Astrocyte of the cerebellum (primary cell): ENCODE results near the gene SRRM5.

ENCODE experiments used
- DNase-seq: peaks from one replicate; pipeline ENCODE4 v3.0.0-alpha.2; 2011; ENCODE audit warnings: low read depth
- H3K4me3 ChIP-seq: 2 replicates; pipeline ENCODE4 v1.5.1; 2011; ENCODE audit warnings: mild to moderate bottlenecking, low read depth, low read length, moderate library complexity
- CTCF ChIP-seq: IDR thresholded peaks from 2 replicates; pipeline ENCODE4 v1.5.1; 2012; ENCODE audit warnings: low read length, low read depth, moderate library complexity, mild to moderate bottlenecking; ENCODE audit errors: missing control alignments
- in situ Hi-C: cut with HindIII; loops from 2 replicates; pipeline ENCODE4 v1.10.0; 2017; ENCODE audit warnings: low sequenced_read_pairs

Gene SRRM5

DNA sequence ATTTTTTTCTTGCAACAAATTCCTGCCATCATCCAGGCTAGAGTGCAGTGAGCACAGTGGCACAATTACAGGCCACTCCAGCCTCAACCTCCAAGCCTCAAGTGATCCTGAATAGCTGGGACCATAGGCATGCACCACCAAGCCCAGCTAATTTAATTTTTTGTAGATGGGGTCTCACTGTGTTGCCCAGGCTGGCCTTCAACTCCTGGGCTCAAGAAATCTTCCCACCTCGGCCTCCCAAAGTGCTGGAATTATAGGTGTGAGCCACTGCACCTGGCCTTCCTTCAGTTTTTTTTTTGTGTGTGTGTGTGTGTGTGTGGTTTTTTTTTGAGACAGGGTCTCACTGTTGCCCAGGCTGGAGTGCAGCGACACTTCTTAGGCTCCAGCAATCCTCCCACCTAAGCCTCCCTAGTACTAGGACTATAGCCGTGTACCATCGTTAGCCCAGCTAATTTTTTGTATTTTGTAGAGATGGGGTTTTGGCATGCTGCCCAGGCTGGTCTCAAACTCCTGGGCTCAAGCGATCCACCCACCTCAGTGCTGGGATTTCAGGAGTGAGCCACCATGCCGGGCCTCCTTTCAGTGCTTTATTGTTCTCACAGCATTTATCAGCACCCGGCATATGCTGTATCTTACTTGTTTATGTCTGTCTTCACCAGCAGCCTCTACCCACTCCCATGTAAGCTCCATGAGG lies 5.9 kb upstream of the SRRM5 start:
- no peak for DNase-seq
- in situ Hi-C loops = no loop called here
- TF ChIP-seq CTCF = no peak
- H3K4me3 ChIP-seq = no peak overlapping the region

DNA sequence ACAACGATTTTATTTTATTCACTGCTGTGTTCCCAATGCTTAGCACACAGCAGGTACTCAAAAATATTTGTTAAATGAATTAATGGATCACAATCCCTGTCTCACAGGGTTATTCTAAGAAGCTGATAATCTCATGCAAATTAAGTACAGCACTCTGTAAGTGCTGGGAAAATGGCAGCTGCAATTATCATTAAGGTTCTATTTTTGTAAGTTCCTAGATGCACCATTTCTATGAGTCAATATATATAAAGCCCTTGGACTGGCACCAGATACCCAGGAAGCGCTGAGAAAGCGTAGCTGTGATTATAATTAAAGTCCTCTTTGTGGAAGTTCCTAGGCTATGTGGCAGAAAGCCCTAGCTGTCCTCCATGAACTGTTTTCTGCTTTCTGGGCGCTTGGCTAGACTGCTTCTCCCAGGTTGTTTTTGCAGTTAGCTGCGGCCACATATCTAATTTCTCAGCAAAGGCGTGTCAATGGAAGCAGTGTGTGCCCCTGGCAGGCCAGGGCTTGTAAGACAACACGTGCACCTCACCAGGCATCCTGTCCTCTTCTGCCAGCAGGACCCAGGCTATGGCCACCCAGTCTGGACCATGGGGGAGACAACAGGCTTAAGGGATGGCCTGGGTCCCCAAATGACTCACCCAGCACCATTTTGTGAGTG lies 5.2 kb upstream of the SRRM5 start:
- no peak for DNase-seq
- H3K4me3 ChIP-seq = no peak overlapping the region
- no peak for TF ChIP-seq CTCF
- in situ Hi-C loops = no loop called here

GRCh38 chr19:43607238-43608205 lies 4.4 kb upstream of the SRRM5 start:
- no peak for DNase-seq
- in situ Hi-C loops = no loop called here
- no peak for TF ChIP-seq CTCF
- H3K4me3 ChIP-seq = no peak overlapping the region

DNA sequence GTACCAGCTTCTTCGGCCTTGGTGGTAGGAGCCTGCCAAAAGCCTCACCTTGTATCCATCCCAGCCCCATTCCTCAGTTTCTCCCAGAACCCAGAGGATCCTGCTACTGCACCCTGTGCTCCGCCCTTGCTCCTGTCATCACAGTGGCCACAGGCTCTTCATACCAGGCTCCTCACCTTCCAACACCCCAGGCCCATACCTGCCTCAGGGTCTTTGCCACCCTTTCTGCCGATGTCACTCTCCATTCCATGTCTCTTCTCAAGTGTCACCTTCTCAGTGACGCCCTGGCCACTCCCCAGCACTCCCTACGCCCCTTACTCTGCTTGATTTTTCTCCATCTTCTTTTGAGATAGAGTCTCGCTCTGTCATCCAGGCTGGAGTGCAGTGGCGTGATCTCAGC lies 2.0 kb upstream of the SRRM5 start:
- in situ Hi-C loops = no loop called here
- no peak for DNase-seq
- H3K4me3 ChIP-seq = no peak overlapping the region
- TF ChIP-seq CTCF = no peak

GRCh38 chr19:43610493-43610892 lies 1.4 kb upstream of the SRRM5 start:
- peak; percentile 38 for DNase-seq
- no peak for TF ChIP-seq CTCF
- in situ Hi-C loops = no loop called here
- H3K4me3 ChIP-seq = no peak overlapping the region

GRCh38 chr19:43612374-43612773 lies 486 bp downstream of the SRRM5 start:
- in situ Hi-C loops = no loop called here
- no peak overlapping the region for H3K4me3 ChIP-seq
- no peak for TF ChIP-seq CTCF
- DNase-seq = no peak
